GM23338 (cell line): Measurements from ENCODE around the gene MSANTD1.

Source experiments
- CREB1 ChIP-seq: fragments of 250-450 bp; sonication (Bioruptor Pico); IDR thresholded peaks from 2 replicates; pipeline ENCODE4 v1.5.0; 2020; ENCODE audit warnings: low read depth, mild to moderate bottlenecking, moderate library complexity
- CTCF ChIP-seq, 2 experiments: fragments of 200-600 bp in 1 of 2; sonication (generic) in 1 of 2; conservative IDR thresholded peaks; 2 replicates each; pipeline versions ENCODE4 v1.5.1 to v1.6.1; 2016 to 2017; ENCODE audit warnings: antibody characterized with exemption in 2 of 2, low read depth in 2 of 2, mild to moderate bottlenecking in 2 of 2, moderate library complexity in 1 of 2
- EZH2 ChIP-seq: fragments of 200-600 bp; sonication (generic); IDR thresholded peaks from one replicate; pipeline ENCODE4 v1.8.0; 2017; ENCODE audit warnings: antibody characterized with exemption, mild to moderate bottlenecking, low read depth; ENCODE audit not compliant: unreplicated experiment
- JUNB ChIP-seq: IDR thresholded peaks from one replicate; pipeline ENCODE4 v1.6.1; 2016; ENCODE audit warnings: antibody characterized with exemption; ENCODE audit not compliant: unreplicated experiment
- POLR2AphosphoS5 ChIP-seq: IDR thresholded peaks from 2 replicates; pipeline ENCODE4 v1.6.1; 2016; ENCODE audit warnings: antibody characterized with exemption, low read depth
- REST ChIP-seq: IDR thresholded peaks from one replicate; pipeline ENCODE4 v1.6.1; 2018; ENCODE audit warnings: antibody characterized with exemption; ENCODE audit not compliant: unreplicated experiment
- STAT1 ChIP-seq: IDR thresholded peaks from one replicate; pipeline ENCODE4 v1.6.1; 2016; ENCODE audit warnings: antibody characterized with exemption; ENCODE audit not compliant: unreplicated experiment
- ZNF331 ChIP-seq: fragments of 250-450 bp; sonication (Bioruptor Pico); IDR thresholded peaks from 2 replicates; pipeline ENCODE4 v1.5.0; 2020; ENCODE audit warnings: low read depth, mild to moderate bottlenecking, moderate library complexity

GRCh38 chr4:3301450-3302172 lies 52.7 kb downstream of the MSANTD1 start:
- no peak for TF ChIP-seq CTCF (conservative IDR thresholded peaks at IDR 0.05; ENCODE audit: low read depth in 2 of 2)
- TF ChIP-seq JUNB, result no peak
- no peak for TF ChIP-seq POLR2AphosphoS5
- no peak for TF ChIP-seq EZH2
- no peak for TF ChIP-seq REST
- TF ChIP-seq STAT1, result no peak
- TF ChIP-seq ZNF331 (CRISPR knock-in tag), result no peak
- TF ChIP-seq CREB1, result no peak
